HL-60 (cell line): ENCODE measurements around the gene HNRNPC.

Experiments
- DNase-seq, 2 experiments: peaks; one replicate each; pipeline ENCODE4 v3.0.0-alpha.2; 2010 to 2020; ENCODE audit warnings: low read depth in 1 of 2, low spot score in 1 of 2
- H3K27ac ChIP-seq: fragments of 250-450 bp; sonication (Bioruptor Pico); replicated peaks from 2 replicates; pipeline ENCODE4 v1.5.1; 2020; ENCODE audit warnings: mild to moderate bottlenecking, moderate library complexity
- H3K27me3 ChIP-seq: fragments of 250-450 bp; sonication (Bioruptor Pico); 2 replicates; pipeline ENCODE4 v1.5.1; 2021; ENCODE audit warnings: mild to moderate bottlenecking, moderate library complexity; ENCODE audit not compliant: insufficient read depth, poor library complexity, severe bottlenecking
- H3K4me3 ChIP-seq: replicated peaks from 2 replicates; pipeline ENCODE4 v1.5.1; 2011; ENCODE audit warnings: mild to moderate bottlenecking, control low read depth, low read length; ENCODE audit not compliant: insufficient read depth
- GABPA ChIP-seq: IDR thresholded peaks from 2 replicates; pipeline ENCODE4 v1.6.1; 2012; ENCODE audit warnings: low read depth
- POLR2AphosphoS5 ChIP-seq: IDR thresholded peaks from 2 replicates; pipeline ENCODE4 v1.6.1; 2012; ENCODE audit warnings: low read depth
- SPI1 ChIP-seq: IDR thresholded peaks from 2 replicates; pipeline ENCODE4 v1.6.1; 2012; ENCODE audit warnings: low read depth, mild to moderate bottlenecking, borderline replicate concordance
- TF ChIP-seq, protein P1 (sequence below): IDR thresholded peaks from one replicate; pipeline ENCODE4 v1.5.1; 2011; ENCODE audit warnings: low read length, control low read depth, inconsistent platforms; ENCODE audit not compliant: insufficient read depth
- TF ChIP-seq, protein P2 (sequence below): IDR thresholded peaks from 2 replicates; pipeline ENCODE4 v1.6.1; 2012; ENCODE audit warnings: low read depth; ENCODE audit not compliant: insufficient replicate concordance

Gene HNRNPC

DNA sequence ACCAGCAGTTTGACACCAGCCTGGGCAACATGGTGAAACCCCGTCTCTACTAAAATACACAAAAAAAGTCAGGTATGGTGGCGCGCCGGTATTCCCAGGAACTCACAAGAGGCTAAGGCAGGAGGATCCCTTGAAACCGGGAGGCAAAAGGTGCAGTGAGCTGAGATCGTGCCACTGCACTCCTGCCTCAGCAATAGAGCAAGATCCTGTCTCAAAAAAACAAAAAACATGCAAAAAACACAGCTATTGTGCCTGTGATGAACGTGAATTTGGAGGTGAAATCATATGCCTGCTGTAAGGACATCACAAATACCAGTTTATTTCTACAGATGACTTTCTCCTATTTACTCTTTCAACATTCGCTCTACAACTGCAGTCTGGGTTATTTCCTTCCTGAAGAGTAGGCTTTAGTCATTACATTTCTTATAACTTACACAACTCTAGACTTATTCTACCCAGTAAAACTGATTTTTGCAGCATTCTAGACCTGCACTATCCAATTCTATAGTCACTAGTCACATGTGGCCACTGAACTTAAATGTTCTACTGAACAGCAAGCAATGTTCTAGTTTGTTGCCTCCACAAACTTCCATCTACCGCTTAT lies 48.3 kb downstream of the HNRNPC start:
- Histone ChIP-seq H3K27ac (no peak overlapping the region), H3K27me3 (no peaks in the 10 kb centered on the region), H3K4me3 (no peak overlapping the region)
- no peak for TF ChIP-seq POLR2AphosphoS5
- TF ChIP-seq, protein P1, sequence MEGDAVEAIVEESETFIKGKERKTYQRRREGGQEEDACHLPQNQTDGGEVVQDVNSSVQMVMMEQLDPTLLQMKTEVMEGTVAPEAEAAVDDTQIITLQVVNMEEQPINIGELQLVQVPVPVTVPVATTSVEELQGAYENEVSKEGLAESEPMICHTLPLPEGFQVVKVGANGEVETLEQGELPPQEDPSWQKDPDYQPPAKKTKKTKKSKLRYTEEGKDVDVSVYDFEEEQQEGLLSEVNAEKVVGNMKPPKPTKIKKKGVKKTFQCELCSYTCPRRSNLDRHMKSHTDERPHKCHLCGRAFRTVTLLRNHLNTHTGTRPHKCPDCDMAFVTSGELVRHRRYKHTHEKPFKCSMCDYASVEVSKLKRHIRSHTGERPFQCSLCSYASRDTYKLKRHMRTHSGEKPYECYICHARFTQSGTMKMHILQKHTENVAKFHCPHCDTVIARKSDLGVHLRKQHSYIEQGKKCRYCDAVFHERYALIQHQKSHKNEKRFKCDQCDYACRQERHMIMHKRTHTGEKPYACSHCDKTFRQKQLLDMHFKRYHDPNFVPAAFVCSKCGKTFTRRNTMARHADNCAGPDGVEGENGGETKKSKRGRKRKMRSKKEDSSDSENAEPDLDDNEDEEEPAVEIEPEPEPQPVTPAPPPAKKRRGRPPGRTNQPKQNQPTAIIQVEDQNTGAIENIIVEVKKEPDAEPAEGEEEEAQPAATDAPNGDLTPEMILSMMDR = no peak
- no peak for TF ChIP-seq GABPA
- TF ChIP-seq, protein P2, sequence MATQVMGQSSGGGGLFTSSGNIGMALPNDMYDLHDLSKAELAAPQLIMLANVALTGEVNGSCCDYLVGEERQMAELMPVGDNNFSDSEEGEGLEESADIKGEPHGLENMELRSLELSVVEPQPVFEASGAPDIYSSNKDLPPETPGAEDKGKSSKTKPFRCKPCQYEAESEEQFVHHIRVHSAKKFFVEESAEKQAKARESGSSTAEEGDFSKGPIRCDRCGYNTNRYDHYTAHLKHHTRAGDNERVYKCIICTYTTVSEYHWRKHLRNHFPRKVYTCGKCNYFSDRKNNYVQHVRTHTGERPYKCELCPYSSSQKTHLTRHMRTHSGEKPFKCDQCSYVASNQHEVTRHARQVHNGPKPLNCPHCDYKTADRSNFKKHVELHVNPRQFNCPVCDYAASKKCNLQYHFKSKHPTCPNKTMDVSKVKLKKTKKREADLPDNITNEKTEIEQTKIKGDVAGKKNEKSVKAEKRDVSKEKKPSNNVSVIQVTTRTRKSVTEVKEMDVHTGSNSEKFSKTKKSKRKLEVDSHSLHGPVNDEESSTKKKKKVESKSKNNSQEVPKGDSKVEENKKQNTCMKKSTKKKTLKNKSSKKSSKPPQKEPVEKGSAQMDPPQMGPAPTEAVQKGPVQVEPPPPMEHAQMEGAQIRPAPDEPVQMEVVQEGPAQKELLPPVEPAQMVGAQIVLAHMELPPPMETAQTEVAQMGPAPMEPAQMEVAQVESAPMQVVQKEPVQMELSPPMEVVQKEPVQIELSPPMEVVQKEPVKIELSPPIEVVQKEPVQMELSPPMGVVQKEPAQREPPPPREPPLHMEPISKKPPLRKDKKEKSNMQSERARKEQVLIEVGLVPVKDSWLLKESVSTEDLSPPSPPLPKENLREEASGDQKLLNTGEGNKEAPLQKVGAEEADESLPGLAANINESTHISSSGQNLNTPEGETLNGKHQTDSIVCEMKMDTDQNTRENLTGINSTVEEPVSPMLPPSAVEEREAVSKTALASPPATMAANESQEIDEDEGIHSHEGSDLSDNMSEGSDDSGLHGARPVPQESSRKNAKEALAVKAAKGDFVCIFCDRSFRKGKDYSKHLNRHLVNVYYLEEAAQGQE = no peak
- no peak for TF ChIP-seq SPI1
- DNase-seq = no peak

DNA sequence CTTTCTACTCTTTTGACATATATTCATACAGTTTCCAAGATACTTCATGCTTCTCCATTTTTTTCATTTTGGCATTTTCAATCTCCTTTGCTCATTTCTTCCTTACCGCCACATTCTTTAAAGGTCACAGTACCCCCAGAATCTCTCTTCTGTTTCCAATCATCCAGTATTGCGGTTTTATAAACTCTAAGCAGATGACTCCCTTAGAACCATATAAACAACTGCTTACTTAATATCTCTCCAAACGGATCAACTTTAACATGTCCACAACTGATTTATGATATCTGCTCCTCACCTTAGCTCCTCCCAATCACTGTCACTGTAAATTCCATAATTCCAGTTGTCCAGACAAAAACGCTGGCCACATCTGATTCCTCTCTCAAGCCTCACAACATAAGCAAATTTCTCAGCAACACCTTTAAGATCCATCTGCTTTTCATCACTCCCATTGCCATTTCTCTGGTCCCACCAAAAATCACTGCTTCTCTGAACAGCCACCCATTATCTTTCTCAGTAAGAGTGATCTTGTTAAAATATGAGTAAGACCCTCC lies 49.6 kb downstream of the HNRNPC start:
- no peak overlapping the region for H3K27ac ChIP-seq
- DNase-seq = no peak
- no peaks in the 10 kb centered on the region for H3K27me3 ChIP-seq
- TF ChIP-seq POLR2AphosphoS5 = 0 out of 2 replicates have a peak, but pooled peaks have one; percentile 22
- TF ChIP-seq, protein P1 = no peak
- no peak overlapping the region for H3K4me3 ChIP-seq

DNA sequence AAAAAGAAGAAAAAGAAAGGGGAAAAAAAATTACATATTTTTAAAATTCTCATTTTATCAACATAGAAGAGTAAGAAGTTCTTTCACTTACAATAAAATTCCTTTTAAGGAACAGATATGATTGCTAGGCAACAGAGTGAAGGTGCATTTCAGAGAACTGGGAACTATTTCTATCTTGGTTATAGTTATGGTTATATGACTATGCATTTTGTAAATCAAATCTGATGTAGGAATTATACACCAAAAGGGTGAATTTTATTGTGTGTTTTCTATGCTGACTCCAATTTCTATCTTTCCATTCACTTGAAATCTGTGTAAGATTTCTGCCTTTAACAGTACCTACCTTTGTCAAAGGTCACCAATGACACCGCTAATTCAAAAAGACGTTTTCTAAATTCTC lies 50.1 kb downstream of the HNRNPC start:
- DNase-seq = no peak
- no peaks in the 10 kb centered on the region for H3K27me3 ChIP-seq
- no peak overlapping the region for H3K4me3 ChIP-seq
- H3K27ac ChIP-seq = no peak overlapping the region
- TF ChIP-seq GABPA (no peak), SPI1 (no peak)
- TF ChIP-seq, protein P2 = no peak
- TF ChIP-seq, protein P1 = no peak

DNA sequence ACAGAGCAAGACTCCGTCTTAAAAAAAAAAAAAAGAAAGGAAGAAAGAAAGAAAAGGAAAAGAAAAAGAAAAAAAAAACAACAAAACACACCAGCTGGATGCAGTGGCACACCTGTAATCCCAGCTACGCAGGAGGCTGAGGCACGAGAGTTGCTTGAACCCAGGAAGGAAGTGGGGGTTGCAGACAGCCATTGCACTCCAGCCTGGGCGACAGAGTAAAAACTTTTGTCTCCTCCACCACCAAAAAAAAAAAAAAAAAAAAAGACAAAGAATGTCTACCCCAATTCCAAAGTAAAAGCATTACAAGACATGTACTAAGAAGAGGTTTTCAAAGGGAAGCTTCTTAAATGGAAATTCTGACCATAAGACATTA lies 53.4 kb downstream of the HNRNPC start:
- TF ChIP-seq SPI1 (no peak), POLR2AphosphoS5 (no peak), GABPA (no peak)
- TF ChIP-seq, protein P1 = no peak
- TF ChIP-seq, protein P2 = no peak
- H3K27me3 ChIP-seq = no peaks in the 10 kb centered on the region
- H3K4me3 ChIP-seq = no peak overlapping the region
- no peak for DNase-seq
- no peak overlapping the region for H3K27ac ChIP-seq
